SK-N-SH treated with all-trans-retinoic acid at 6 μM for 48 hours (cell line): ENCODE data around the gene CNTNAP3B.
"Not testable (repeated sequence)": the region's sequence is repeated elsewhere in the genome, so short reads cannot be mapped to it uniquely, and the experiment has no call there.

Experiments
- ISL1 ChIP-seq: fragments of 250-450 bp; sonication (Bioruptor Pico); IDR thresholded peaks from 2 replicates; pipeline ENCODE4 v2.1.2; 2022; ENCODE audit warnings: mild to moderate bottlenecking, moderate library complexity
- SNAI2 ChIP-seq: fragments of 250-450 bp; sonication (Bioruptor Pico); IDR thresholded peaks from 2 replicates; pipeline ENCODE4 v1.5.0; 2020; ENCODE audit warnings: mild to moderate bottlenecking, moderate library complexity
- TCF4 ChIP-seq: fragments of 250-450 bp; sonication (Bioruptor Pico); IDR thresholded peaks from 2 replicates; pipeline ENCODE4 v1.8.0; 2021; ENCODE audit warnings: mild to moderate bottlenecking, moderate library complexity, borderline replicate concordance
- TOX ChIP-seq: fragments of 250-450 bp; sonication (Bioruptor Pico); IDR thresholded peaks from 2 replicates; pipeline ENCODE4 v1.8.0; 2021; ENCODE audit warnings: mild to moderate bottlenecking, moderate library complexity, borderline replicate concordance
- ZC3H10 ChIP-seq: fragments of 250-450 bp; sonication (Bioruptor Pico); IDR thresholded peaks from 2 replicates; pipeline ENCODE4 v1.5.1; 2021; ENCODE audit warnings: mild to moderate bottlenecking, moderate library complexity
- ZFP3 ChIP-seq: fragments of 250-450 bp; sonication (Bioruptor Pico); IDR thresholded peaks from 2 replicates; pipeline ENCODE4 v1.5.0; 2020; ENCODE audit warnings: mild to moderate bottlenecking, moderate library complexity
- ZFP30 ChIP-seq: fragments of 450-650 bp; formaldehyde crosslinking; IDR thresholded peaks from 2 replicates; pipeline ENCODE4 v1.5.0; 2022; ENCODE audit warnings: mild to moderate bottlenecking, moderate library complexity
- ZNF70 ChIP-seq: fragments of 450-650 bp; formaldehyde crosslinking; IDR thresholded peaks from 2 replicates; pipeline ENCODE4 v1.5.0; 2020; ENCODE audit warnings: mild to moderate bottlenecking, moderate library complexity
- ZNF8 ChIP-seq: fragments of 450-650 bp; formaldehyde crosslinking; IDR thresholded peaks from 2 replicates; pipeline ENCODE4 v1.5.0; 2020; ENCODE audit warnings: mild to moderate bottlenecking, moderate library complexity
- TF ChIP-seq, protein P1 (sequence below): fragments of 250-450 bp; sonication (Bioruptor Pico); IDR thresholded peaks from 2 replicates; pipeline ENCODE4 v1.8.0; 2020; ENCODE audit warnings: mild to moderate bottlenecking, moderate library complexity, borderline replicate concordance

DNA sequence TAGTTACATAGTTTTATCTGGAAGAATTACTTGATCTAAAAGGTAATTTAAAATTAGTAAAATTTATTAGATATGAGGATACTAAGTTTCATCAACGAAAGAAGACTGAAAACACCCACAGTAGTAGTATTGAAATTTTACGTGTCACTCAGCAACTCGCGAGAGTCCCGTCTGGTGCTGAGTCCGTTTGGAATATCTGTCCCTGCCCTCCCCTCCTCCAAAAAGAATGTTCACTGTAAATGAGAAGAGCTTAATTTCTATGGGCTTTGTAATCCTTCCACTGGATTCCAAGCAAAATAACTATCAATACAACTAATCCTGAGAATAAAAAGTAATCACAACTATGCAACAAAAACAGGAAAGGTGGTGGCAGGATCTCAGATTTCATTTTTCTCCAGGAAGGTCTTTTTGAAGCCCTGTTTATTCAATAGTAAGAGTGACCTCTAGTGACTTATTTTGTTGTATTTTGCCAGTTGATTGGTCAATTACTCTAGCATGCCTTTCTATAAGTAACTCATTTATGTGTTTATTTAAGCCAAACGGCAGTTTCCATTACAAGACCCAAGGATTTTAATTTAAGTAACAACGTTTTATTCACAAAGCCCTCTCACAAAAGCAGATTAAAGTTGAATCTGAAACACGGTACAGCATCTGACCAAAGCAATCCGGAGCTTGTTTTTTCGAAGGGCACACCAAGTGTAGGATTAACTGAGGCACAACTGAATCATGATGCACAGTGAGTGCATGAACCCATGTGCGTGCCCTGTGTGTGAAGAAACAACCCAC, 2.0 kb downstream of the CNTNAP3B start:
- not testable (repeated sequence) for TF ChIP-seq ZFP3, TOX, ZFP30, ZC3H10, ZNF70, TCF4, SNAI2, ISL1, ZNF8 (CRISPR knock-in tag)
- TF ChIP-seq, protein P1, sequence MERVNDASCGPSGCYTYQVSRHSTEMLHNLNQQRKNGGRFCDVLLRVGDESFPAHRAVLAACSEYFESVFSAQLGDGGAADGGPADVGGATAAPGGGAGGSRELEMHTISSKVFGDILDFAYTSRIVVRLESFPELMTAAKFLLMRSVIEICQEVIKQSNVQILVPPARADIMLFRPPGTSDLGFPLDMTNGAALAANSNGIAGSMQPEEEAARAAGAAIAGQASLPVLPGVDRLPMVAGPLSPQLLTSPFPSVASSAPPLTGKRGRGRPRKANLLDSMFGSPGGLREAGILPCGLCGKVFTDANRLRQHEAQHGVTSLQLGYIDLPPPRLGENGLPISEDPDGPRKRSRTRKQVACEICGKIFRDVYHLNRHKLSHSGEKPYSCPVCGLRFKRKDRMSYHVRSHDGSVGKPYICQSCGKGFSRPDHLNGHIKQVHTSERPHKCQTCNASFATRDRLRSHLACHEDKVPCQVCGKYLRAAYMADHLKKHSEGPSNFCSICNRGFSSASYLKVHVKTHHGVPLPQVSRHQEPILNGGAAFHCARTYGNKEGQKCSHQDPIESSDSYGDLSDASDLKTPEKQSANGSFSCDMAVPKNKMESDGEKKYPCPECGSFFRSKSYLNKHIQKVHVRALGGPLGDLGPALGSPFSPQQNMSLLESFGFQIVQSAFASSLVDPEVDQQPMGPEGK: not testable (repeated sequence)
